Measurements from ENCODE around the gene MAP3K12.
"Not testable (repeated sequence)": the region's sequence is repeated elsewhere in the genome, so short reads cannot be mapped to it uniquely, and the experiment has no call there.

Gene MAP3K12

DNA sequence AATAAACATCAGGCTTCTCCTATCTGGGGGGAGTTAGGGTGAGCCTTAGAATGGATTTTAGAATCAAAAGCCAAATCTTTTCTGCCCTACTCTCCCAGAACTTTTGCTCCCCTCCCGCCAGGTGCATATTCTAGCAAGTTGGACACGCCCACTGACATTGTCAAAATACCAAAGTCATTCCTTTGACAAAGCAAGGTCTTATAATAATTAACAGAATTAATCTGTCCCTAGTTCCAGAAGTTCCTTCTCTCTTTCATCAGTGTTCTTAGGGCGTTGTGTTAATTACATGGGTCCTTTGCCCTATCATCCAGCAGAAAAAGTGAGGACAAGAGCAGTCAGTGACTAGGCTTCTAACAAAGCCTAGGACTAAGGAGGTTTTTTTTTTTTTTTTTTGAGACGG lies 55.3 kb downstream of the MAP3K12 start:
- in situ Hi-C loops (cut with MboI; ENCODE audit: low sequenced_read_pairs), result no loop called here

DNA sequence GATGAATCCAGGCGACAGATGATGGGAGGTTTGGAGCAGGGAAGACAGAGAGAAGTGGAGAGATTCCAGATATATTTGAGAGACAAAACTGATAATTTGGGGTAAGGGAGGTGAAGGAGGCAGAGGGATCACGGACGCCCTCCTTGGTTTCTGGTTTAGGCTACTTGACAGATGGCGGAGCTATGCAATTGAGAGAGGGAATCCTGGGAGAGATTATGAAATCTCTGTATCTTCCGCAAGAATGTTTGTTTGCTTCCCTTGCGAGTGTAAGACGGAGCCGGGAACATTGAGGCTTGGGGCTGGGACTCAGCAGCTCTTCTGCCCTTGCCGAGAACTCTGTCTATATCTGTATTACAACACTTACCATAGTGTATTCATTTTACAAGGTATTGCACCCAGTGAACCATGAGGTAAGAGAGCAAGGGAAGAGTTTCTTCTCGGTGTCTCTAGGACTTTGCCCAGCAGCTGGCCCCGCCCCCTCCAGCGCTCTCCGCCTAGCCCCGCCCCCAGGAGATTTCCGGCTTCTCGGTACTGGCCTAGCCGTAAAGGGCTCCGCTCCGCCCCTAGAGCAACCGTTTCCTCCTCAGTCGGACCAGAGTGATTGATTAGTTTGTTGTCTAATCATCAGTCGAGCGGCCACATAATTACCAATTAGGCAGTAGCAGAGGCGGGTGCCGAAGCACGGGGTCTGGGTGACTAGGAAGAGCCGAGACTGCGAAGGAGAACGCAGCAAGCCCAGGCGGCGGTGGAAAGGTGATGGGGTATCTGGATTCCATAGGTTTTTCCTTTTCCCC lies 58.0 kb downstream of the MAP3K12 start, which contains the start of gene PRR13:
PRR13 (plus strand) TSS at position 695 of the 794 bp plus-strand sequence. CDS start 981 bp downstream, outside the sequence.
- in situ Hi-C loops (cut with MboI; ENCODE audit: low sequenced_read_pairs), result no loop called here

DNA sequence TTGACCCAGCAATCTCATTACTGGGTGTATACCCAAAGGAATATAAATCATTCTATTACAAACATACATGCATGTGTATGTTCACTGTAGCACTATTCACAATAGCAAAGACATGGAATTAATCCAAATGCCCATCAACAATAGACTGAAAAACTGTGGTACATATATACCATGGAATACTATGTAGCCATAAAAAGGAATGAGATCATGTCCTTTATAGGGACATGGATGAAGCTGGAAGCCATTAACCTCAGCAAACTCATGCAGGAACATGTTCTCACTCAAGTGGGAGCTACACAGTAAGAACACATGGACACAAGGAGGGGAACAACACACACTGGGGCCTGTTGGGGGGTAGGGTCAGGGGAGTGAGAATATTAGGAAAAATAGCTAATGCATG lies 59.7 kb downstream of the MAP3K12 start:
- in situ Hi-C loops (cut with MboI; ENCODE audit: low sequenced_read_pairs), result not testable (repeated sequence)

DNA sequence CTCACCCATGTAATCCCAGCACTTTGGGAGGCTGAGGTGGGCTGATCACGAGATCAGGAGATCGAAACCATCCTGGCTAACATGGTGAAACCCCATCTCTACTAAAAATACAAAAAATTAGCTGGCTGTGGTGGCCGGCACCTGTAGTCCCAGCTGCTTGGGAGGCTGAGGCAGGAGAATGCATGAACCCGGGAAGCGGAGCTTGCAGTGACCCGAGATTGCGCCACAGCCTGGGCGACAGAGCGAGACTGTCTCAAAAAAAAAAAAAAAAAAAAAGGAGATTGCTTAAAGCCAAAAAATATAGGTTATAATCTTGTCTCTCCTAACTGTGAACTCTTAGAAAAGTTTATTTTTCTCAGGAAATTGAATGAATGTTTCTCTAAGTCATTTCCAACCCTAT lies 63.9 kb downstream of the MAP3K12 start:
- in situ Hi-C loops (cut with MboI; ENCODE audit: low sequenced_read_pairs), result not testable (repeated sequence)

DNA sequence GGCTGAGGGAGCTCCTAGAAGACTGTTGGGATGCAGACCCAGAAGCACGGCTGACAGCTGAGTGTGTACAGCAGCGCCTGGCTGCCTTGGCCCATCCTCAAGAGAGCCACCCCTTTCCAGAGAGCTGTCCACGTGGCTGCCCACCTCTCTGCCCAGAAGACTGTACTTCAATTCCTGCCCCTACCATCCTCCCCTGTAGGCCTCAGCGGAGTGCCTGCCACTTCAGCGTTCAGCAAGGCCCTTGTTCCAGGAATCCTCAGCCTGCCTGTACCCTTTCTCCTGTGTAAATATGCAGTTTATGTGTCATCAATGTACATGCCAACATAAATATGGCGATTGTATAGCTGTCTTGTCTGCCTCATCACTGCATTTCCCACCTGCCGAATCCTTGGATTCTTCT lies 68.1 kb downstream of the MAP3K12 start:
- in situ Hi-C loops (cut with MboI; ENCODE audit: low sequenced_read_pairs), result no loop called here

DNA sequence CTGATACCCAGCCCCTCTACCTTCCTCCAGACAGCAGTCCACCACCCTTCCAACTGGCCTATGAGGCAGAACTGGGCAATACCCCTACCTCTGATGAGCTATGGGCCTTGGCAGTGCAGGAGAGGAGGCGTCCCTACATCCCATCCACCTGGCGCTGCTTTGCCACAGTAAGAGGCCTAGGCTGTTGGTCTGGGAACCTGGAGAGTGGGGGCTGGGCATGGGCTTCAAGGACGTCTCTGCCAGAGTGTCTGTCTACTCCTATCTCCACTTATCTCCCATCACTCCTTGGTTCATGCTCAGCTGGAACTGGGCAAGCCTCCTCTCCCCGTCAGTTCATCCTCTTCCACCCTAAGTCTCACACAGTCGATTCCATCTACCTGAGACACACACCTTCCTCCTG lies 69.1 kb downstream of the MAP3K12 start:
- in situ Hi-C loops (cut with MboI; ENCODE audit: low sequenced_read_pairs), result no loop called here
